Ovary (tissue), 3 donors: ENCODE data around the gene GP9.

Source experiments
- CTCF ChIP-seq, 3 donors: fragments of 450-650 bp in 2 of 3; fragments of 200-600 bp in 1 of 3; IDR thresholded peaks; one replicate each; pipeline versions ENCODE4 v1.5.1 to v1.8.0; 2016 to 2022; ENCODE audit warnings: antibody characterized with exemption in 3 of 3, mild to moderate bottlenecking in 1 of 3
- EP300 ChIP-seq: sonication (generic); formaldehyde crosslinking; IDR thresholded peaks from one replicate; pipeline ENCODE4 v1.6.1; 2017; ENCODE audit warnings: antibody characterized with exemption
- POLR2A ChIP-seq: fragments of 450-650 bp; IDR thresholded peaks from one replicate; pipeline ENCODE4 v1.6.1; 2017; ENCODE audit warnings: antibody characterized with exemption, mild to moderate bottlenecking, moderate library complexity
- donor health status: DM: no; HTN: no; CAD: no.

DNA sequence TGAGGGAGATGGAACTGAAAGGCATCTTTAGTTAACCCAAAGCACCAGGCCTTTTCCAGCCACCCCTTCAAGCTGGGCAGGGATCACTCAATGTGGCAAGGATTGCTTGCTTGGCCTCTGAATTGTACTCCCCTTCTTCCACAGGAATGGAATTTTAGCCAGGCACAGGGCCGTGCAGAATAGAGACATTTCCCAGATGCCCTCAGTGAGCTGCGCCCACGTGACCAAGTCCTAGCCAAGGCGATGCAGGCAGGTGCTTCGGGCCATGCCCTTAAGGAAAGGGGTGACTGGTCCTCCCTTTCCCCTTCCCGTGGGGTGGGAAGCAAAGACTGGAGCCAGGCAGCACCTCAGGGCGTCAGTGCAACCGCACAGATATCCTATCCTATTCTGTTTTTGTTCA lies 17.9 kb downstream of the GP9 start:
- no peak for TF ChIP-seq CTCF (IDR thresholded peaks at IDR 0.05)
- no peak for TF ChIP-seq EP300
- TF ChIP-seq POLR2A = no peak
